GM18870 (cell line): Measurements from ENCODE around the gene SGCE.

Source experiments
- ATAC-seq: cut with Tn5 transposase; IDR thresholded peaks from one replicate; pipeline ENCODE4 v1.9.1; 2021; ENCODE audit warnings: moderate library complexity; ENCODE audit not compliant: unreplicated experiment

The SGCE gene

GRCh38 chr7:94630855-94631254, 25.1 kb downstream of the SGCE start:
- no peak for ATAC-seq

DNA sequence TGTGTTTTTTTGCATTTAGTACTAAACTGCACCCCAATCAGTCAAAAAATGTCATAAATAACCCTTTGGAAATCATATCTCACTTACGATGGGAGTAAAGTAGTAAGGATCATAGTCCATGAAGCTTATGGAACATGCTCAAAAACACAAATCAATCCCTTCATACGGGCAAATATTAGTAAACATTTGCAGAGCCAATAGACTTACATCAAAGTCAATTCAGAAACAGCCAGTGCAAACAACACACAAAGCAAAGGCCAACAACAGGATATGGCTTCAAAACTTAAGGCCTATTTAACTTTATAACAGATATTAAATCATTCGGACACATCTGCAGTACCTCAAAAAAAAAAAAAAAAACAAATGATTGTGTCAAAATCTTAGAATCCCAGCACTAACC, 32.1 kb downstream of the SGCE start:
- no peak for ATAC-seq

GRCh38 chr7:94621120-94621519, 34.8 kb downstream of the SGCE start:
- ATAC-seq = no peak

DNA sequence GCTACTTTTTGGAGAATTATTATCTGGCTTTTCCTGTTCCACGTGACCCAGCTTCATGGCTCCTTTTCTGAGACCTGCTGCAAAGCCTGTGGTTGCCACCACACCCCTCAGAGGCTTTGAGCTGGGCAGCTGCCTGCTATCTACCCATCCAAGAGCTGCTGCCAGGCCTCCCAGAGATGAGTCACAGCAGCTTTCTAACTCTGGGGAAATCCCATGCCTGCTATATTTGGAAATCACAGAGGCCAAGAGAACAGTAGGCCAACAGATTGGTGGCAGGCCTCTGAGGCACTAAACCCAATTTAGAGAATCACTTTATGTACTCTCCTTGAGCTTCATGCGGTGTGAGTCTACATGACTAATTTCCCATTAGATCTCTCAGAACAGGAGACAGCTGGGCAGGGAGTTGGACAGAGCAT, 35.2 kb downstream of the SGCE start:
- peak; percentile 100 for ATAC-seq

- no peak for ATAC-seq
Observed at GRCh38 chr7:94618126-94618525, 37.8 kb downstream of the SGCE start.

- no peak for ATAC-seq
Observed at GRCh38 chr7:94616855-94617254, 39.1 kb downstream of the SGCE start.

GRCh38 chr7:94615666-94616065, 40.3 kb downstream of the SGCE start:
- no peak for ATAC-seq

GRCh38 chr7:94612661-94613060, 43.3 kb downstream of the SGCE start:
- ATAC-seq = no peak

- no peak for ATAC-seq
Observed at GRCh38 chr7:94612253-94612652, 43.7 kb downstream of the SGCE start.

DNA sequence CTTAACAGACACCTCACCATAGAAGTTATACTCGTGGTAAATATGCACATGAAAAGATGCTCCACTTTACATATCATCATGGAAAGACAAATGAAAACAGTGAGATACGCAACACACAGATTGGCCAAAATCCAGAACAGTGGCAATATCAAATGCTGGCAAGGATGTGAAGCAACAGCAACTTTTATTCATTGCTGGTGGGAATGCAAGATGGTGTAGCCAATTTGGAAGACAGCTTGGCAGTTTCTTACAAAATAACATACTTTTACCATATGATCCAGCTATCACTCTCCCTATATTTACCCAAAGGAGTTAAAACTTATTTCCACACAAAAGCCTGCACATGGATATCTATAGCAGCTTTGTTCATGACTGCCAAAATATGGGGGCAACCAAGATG, 46.4 kb downstream of the SGCE start:
- ATAC-seq = no peak

- ATAC-seq = peak; percentile 80
Observed at GRCh38 chr7:94605031-94605430, 50.9 kb downstream of the SGCE start.

GRCh38 chr7:94602181-94602580, 53.8 kb downstream of the SGCE start:
- no peak for ATAC-seq

DNA sequence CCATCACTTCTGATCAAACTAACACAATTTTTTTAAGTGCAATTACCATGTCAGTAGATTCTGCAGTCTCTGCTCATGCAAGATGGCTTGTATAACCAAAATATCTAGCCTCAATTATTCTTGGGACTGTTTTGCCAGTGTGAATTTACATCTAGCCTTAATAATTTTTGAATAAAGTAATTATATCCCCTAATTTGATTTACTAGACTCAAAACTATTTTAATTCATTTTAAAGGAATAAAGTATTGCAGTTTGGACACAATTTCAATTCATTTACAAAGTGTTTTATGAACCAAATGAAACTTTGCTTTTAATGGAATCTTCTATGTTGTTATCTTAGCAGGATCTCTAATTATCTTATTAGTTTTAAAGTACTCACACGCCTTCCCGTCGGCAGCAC, 55.7 kb downstream of the SGCE start:
- ATAC-seq = no peak

DNA sequence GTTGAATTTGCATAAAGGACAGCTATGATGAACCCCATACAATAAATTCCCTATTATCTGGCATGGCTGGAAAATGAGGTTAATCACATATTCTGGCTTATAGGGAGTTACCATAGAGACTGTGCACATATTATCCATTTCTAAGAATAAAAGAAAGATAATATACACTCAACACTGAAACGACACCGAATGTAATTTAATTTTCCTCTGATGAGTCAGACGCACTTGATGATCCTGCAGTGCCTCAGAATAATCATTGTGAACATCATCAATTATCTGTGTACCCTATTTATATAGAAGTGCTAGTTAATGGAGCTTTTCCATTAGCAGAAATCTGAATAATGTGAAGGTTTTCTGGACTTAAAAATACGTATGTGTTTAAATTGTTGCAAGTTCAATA, 60.2 kb downstream of the SGCE start:
- ATAC-seq = no peak

DNA sequence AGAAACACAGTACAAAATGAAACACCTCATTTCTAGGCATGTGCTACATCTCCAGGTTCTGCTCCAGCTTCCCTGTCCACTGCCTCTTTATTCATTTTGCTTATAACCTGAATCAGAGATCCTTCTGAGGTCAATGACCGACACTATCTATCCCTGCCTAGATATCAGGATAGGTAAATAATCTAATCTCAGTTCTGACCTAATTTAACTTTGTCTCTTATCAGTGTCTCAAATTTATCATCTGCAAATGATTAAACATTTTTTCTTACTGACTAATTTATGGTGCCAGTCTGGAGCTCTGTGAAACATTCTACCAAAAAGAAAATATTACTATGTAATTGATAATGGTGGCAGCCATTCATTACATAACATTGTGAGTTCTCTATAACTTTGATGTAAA, 61.1 kb downstream of the SGCE start:
- no peak for ATAC-seq

- ATAC-seq = peak; percentile 85
Observed at GRCh38 chr7:94591176-94591575, 64.8 kb downstream of the SGCE start.

- no peak for ATAC-seq
Observed at GRCh38 chr7:94590526-94591162, 65.3 kb downstream of the SGCE start.

DNA sequence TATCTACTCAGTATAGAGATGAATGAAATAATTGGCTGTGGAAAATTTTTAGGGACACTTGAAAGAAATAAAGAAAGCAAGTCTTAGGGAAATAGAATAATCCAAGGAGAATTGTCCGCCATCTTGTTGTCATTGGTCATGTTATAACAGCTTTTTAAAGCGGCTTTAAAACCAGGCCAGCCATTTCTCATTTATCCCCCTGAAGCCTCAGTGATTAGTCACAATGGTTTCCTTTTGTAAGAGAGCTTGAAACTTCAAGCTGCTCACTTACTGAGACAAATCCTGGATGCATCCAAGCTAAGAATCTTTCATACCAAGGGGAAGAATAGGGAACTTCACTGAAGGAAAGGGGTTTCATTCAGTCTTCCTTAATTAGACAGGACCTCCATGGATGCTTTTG, 67.9 kb downstream of the SGCE start:
- ATAC-seq = no peak

DNA sequence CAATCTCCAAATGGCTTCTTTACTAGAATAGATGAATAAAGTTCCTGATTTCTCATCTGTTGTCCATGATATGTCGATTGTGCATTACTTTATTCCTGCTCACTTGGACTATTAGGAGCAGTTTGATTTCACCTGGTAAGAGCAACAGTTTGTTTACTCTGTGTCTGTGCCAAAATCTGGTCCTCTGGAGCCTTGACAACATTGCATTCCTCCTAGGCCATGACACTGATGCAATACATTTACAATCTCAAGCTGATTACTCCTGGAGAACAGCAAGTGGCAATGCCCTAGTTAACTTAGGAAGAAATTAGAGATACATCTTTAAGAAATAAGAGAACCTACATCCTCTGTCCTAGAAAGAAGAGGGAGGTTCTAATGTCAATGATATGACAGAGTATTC, 71.8 kb downstream of the SGCE start:
- no peak for ATAC-seq

GRCh38 chr7:94580601-94581000, 75.3 kb downstream of the SGCE start:
- ATAC-seq = no peak

- no peak for ATAC-seq
Observed at GRCh38 chr7:94579470-94579869, 76.5 kb downstream of the SGCE start.

DNA sequence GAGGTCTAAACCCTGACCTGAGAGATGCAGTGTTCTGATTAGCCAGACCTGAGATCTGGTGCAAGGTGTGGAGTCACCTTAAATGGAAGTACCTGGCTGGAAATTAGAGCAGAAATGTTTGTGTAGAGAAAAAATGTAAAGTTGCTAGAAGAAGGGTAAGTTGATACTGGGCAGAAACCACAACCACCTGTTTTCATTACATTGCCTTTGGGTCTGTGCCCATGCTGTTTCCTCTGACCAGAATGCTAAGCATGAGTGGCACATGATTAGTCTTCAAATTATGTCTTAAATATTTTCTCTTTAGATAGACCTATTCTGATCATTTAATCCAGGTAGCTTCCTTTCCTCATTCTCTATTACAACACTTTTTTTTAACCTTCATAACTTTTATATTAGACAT, 77.3 kb downstream of the SGCE start:
- ATAC-seq = no peak

DNA sequence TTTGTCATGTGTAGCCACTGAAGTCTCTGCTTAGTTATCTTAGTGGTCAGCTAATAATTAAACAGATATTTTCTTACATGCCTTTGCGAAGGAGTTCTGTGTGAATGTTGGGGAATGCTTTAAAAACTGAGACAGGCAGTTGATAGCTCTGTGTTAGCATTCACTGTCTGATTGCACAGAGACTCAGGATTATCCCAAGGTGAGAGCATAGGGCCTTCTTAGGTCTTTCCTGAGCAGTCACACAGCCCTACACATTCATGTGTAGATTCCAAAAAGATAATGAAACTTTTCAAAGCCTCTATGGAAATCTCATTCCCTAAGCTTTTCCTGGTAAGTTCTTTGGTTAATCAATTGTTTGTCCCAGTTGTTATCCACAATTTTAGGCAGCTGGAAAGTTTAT, 78.6 kb downstream of the SGCE start:
- no peak for ATAC-seq
